GM18499 (cell line): ENCODE data around the gene PODXL2.

ENCODE experiments used
- ATAC-seq: cut with Tn5 transposase; IDR thresholded peaks from one replicate; pipeline ENCODE4 v1.9.1; 2021; ENCODE audit warnings: moderate number of reproducible peaks; ENCODE audit not compliant: insufficient read depth, unreplicated experiment

PODXL2 gene

DNA sequence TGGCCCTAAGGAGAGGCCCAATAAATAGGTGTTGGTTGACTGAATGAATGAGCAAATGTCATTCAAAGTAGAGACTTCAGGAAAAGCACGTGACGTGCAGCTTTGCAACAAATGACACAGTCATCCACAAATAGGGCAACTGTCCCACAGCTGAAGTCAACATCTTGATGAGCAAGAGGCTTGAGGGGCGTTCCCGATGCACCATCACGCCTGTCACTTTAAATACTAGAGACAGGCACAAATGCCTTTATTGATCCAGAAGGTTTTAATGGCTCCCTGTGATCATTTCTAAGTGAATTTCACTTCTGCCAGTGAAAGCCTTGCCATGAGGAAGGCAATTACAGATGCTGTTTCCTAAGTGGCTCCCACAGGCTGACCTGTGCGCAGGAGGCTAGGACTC is 87.4 kb downstream of the PODXL2 start:
- no peak for ATAC-seq

- ATAC-seq, result no peak
Observed at GRCh38 chr3:127717357-127718244, 88.6 kb downstream of the PODXL2 start.

- no peak for ATAC-seq
Observed at GRCh38 chr3:127718245-127718915, 89.4 kb downstream of the PODXL2 start.

DNA sequence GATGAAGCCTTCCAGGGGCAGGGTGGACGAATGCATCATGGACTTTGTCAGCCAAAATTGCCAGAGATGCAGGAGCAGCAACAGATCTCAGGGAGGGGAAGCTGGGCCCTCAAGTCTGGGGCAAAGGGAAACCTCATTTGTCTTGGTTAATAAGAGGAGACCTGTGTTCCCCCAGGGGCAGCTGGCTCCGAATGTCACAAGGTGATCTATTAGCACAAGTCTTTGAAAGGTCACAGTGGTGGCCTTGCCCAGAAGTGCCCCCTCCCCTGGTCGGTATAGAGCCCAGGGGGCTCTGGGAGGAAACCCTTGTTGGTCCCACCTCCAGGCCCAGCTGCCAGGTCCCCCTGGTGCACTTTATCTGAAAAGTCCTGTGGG is 89.9 kb downstream of the PODXL2 start:
- no peak for ATAC-seq

GRCh38 chr3:127719369-127719768 is 90.4 kb downstream of the PODXL2 start:
- no peak for ATAC-seq

GRCh38 chr3:127720161-127720823 is 91.3 kb downstream of the PODXL2 start:
- ATAC-seq, result no peak

- ATAC-seq, result no peak
Observed at GRCh38 chr3:127720985-127721935, 92.3 kb downstream of the PODXL2 start.

DNA sequence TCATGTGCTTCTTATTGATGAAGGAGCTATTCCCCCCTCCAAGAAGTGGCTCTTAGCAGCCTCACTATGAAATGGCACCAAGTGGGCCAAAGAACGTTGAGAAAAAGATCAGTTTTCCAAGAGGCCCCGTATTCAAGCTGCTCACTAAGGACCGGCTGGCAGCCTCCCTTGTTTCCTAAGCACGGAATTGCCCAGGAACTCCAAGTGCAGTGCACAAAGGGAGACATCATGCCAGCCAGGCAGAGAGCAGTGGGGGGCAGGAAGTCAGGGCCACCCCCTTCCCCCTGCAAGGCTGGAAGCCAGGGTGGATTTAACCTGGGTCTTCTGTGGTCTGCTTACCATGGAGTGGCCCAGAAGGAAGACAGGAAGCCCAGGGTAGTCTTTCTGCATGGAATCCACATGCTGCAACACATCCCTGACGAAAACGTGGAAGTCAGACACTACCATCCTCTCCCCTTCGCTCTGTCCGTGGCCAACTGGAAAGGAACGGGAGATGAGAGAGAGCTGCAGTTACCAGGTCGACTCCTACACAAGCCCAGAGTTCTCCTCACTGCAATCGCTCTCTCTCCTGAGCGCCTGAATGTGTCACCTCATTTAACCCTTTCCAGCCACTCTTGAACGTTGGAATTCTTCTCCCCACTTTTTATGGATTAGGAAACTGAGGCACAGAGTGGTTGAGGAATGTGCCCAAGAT is 93.3 kb downstream of the PODXL2 start:
- no peak for ATAC-seq
